GM18502 (cell line): ENCODE results near the gene TM9SF1.

Experiments used
- ATAC-seq: cut with Tn5 transposase; IDR thresholded peaks from one replicate; pipeline ENCODE4 v1.9.1; 2021; ENCODE audit warnings: mild to moderate bottlenecking; ENCODE audit not compliant: unreplicated experiment, poor library complexity

Gene TM9SF1

DNA sequence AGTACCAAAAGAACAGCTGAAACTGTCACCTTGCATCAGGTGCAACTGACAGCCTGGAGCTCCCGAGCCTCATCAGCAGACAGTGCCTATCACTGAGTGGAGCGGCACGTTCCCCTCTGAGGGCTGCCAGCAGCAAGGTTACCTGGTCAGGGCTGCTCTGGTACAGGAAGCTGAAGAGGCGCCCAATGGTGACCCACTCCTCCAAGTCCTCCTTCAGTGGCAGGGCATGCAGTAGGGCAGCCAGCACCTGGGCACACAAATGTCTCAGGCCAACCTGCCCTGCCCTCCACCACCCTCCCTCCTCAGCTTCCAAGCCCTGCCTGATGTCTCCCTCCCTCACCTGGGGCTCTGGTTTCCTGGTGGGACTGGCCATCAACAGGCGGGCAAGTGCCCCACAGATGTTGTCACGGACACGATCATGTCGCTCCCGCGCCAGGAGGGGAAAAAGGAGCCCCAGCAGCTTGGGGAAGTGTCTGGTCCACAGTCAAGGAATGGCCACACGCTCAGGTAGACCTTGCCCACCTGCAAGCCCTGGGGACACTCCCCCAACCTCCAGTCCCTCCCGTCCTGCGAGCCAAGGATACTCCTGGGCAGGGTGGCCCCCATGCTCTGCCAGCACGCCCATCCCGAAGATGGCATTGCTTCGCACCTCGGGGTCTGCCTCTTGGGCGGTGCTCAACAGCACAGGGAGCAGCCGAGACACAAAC is 13.7 kb downstream of the TM9SF1 start:
- ATAC-seq, result no peak

- ATAC-seq, result no peak
Measured at GRCh38 chr14:24179961-24180796, 15.1 kb downstream of the TM9SF1 start.

DNA sequence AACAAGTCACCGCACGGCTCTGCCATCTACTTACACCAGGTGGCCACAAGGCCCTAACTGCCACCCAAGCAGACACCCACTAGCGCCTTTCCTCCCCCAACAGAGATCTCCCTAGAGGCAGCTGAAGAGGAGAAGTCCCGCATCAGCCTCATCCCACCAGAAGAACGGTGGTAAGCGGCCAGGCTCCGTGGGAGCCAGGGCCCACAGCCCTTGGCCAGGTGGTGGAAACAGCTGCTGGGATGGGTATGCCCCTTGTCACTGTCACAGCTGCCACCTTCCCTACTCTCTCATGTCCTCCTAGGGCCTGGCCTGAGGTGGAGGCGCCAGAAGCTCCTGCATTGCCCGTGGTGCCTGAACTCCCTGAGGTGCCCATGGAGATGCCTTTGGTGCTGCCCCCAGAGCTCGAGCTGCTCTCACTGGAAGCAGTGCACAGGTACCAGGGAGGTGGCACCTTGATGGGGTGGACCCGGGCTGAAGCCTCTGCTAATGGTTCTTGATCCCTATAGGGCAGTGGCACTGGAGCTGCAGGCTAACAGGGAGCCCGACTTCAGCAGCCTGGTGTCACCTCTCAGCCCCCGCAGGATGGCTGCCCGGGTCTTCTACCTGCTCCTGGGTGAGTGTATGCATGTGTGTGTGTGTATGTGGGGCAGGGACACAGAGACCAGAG is 15.8 kb downstream of the TM9SF1 start:
- no peak for ATAC-seq

DNA sequence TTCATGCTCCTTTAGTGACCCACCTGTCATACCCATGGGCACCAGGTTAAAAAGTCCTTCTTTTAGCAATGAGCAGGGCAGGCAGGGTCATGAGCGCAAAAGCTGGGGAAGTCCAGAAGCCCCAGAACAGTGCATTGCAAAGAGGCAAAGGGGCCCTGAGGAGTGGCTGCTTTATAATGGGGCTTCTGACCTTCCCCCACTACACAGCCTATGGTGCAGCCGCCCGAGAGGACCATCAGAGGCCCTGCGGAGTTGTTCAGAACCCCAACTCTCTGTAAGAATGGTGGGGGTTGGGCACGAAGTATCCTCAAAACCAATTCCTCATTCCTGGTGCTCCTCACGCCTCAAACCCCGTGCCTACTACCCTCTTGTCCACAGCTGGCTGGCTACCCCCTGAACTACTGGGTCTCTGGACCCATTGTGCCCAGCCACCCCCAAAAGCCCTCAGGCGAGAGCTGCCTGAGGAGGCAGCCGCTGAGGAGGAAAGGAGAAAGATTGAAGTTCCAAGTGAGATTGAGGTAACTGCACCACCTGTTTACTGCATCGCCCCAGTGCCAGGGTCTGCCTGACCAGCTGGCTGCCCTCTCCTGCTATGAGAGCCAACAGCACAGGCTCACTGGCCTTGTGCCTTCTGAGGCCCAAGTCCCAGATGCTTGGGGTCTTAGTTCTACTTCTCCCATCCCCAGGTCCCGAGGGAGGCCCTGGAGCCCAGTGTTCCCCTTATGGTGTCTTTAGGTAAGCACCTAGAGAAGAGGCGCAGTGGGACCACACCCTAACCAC is 16.7 kb downstream of the TM9SF1 start:
- ATAC-seq, result no peak

- ATAC-seq, result no peak
Measured at GRCh38 chr14:24177891-24178290, 17.4 kb downstream of the TM9SF1 start.

DNA sequence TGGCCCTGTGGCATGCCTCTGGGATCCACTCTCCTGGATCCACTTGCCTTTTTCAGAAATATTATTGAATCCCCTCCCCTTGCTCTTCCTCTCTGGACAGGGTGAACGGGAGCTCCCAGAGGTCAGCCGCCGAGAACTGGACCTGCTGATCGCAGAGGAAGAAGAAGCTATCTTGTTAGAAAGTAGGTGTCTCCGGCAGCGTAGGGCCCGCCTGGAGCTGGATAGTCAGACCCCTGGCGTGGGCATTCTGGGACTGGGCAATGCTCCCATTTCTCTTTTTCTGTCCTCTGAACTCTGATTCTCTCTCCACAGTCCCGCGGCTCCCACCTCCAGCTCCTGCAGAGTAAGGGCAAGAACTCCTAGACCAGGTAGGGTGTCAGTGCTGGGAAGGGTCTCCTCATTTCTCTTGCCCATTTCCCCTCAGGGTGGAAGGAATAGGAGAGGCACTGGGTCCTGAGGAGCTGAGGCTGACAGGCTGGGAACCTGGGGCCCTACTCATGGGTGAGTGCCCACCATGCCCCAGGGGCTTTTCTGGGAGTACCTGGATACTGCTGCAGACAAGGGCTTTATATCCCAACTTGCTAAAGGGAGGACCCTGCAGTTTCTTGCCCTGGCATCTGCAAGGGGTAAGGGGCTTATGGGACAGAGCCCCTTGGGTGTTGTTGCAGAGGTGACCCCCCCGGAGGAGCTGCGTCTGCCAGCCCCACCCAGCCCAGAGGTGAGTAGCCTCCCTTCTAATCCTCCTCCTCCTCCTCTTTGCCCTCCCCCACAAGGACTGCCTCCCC is 18.0 kb downstream of the TM9SF1 start:
- no peak for ATAC-seq

DNA sequence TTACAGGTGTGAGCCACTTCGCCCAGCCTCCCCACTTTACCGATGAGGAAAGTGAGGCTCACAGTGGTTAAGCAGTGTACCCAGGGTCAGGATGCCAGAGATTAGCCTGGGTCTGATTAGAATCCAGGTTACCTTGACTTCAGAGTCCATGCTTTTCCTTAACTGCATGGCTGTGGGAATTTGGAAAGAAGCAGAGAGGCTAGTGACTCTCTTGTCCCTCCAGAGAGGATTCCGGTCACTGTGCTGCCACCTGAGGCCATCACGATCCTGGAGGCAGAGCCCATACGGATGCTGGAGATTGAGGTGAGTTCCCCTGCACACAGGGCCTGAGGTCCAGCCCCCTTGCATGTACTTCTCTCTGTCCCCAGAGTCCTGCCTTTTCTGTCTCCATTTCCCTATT is 18.6 kb downstream of the TM9SF1 start:
- ATAC-seq, result no peak

DNA sequence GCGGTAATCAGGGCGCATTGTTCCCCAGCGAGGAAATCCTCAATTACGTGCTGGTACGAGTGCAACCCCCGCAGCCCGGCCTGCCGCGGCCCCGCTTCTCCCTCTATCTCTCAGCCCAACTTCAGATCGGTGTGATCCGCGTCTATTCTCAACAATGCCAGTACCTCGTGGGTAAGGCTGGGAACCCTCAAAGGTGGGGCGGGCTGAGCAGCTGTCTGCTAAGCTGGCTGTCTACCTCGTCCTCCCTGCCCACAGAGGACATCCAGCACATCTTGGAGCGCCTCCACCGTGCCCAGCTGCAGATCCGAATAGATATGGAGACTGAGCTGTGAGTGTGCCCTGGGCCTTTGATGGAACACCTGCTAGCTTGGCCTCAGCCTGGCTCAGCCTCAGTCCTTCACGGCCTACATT is 22.4 kb downstream of the TM9SF1 start:
- ATAC-seq, result no peak

DNA sequence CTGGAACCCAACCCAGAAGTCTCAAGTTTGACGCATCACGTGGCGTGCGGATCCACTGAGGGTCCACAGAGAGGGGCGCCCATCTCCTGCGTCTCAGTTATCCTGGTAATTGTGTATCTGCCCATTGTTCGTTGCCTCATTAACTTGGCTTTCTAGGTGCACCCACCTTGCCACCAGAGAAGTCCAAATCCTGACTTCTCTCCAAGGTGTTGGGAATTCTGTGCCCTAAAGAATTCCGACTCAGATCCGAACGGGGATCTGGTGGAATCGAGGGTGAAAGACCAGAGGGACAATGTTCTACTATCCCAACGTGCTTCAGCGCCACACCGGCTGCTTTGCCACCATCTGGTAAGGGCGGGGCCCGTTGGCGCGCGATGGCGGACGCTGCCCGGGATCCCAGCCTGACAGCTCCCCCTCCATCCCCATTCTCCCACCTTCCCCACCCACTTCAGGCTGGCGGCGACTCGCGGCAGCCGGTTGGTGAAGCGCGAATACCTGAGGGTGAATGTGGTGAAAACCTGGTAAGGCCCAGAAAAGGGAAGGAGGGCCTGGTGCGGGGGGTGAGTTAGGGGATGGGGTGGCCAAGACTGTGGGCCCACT is 22.9 kb downstream of the TM9SF1 start:
- no peak for ATAC-seq

DNA sequence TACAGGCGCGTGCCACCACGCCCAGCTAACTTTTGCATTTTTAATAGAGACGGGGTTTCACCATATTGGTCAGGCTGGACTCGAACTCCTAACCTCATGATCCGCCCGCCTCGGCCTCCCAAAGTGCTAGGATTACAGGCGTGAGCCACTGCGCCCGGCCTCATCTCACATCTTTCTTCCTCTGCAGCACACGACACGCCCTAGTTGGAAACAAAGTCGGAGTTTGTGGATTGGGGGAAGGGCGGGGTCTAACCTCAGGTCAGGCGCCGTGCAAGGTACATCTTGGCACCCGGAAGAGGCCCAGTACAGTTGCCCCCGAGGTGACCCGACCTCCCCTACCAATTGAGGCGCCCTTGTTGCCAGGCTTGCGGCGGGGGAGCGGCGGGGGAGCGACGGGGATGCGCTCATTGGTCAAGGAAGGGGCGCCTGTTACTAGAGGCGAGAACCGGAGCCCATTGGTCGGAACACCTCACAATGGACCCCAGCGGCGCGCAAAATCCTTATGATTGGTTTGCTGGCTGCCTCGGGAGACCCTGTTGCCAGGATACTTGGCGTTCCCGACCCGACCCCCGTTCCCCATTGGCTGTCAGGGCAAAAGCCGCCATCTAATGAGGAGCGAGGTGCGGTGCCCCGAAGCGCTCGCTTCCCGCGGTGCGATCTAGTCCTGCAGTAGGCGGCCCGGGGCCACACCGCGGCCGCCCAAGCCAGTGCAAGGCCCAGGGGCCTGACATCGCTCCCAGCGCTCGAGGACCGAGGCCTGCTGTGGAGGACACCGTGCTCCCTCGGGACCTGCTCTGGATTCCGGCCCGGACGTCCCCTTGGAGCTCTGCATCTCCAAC is 23.6 kb downstream of the TM9SF1 start, which contains the start of gene REC8:
Gene REC8 (plus strand): TSS at position 659 of the 839 bp plus-strand sequence. CDS start 473 bp downstream, outside the sequence.
- peak; percentile 92 for ATAC-seq

GRCh38 chr14:24167469-24168114 is 27.6 kb downstream of the TM9SF1 start:
- ATAC-seq, result no peak

DNA sequence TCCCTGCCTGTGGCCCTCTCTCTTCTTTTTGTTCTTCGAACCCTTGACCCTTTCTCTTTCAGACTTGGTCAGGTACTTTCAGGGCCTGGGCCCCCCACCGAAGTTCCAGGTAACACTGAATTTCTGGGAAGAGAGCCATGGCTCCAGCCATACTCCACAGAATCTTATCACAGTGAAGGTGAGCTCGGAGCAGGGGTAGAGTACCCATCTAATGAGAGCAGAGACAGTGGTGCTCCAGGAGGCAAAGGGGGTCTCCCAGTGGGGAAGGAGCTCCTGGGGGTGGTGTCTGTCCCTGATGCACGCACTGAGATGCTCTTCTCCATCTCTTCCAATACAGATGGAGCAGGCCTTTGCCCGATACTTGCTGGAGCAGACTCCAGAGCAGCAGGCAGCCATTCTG is 29.5 kb downstream of the TM9SF1 start:
- no peak for ATAC-seq

- ATAC-seq, result no peak
Measured at GRCh38 chr14:24164518-24164991, 30.7 kb downstream of the TM9SF1 start.

- ATAC-seq, result no peak
Measured at GRCh38 chr14:24162093-24162492, 33.1 kb downstream of the TM9SF1 start.

DNA sequence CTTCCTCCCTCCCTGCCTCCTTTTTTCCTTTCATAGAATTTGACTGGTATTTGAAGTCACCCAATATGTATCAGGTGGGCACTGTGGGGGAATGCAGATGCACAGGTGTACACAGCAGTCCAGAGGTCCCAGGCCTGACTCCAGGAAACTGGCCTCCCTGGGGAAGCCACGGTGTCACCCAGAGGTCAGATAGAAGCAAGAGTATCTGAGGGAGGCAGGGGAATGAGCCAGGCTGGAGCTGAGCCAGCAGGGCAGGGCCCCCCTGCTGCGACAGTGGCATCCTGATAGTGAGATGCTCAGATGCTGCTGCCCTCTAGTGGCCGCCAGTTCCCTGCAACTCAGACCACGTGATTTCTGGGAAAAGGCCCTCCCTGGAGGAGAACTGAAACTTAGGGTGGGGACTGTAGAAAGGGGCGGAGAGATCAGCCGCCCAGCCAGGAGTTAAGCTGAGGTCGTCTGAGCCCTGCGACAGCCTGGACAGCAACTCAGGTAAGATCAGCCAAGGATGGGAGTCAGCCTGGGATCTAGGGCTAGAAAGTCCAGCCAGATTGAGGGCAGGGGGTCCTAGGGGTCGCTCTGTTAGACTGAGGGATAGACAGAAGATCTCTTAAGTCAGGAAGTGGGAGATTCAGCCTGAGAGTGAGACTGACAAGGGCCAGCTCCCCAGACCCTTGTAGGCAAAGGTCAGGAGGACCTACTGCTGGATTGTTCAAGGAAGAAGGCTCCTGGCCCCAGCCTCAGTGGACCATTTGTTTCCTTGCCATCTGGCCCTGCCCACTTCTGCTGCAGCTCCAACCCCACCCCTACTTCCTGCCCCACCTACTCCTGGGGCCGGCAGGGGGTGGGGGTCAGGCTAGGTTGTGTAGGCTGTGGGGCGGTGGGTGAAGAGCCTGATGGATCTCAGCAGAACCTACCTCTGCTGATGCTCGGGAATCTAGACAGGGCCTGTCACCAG is 34.1 kb downstream of the TM9SF1 start, which contains the start of gene IRF9:
Gene IRF9 (plus strand): TSS at position 416 of the 955 bp plus-strand sequence. CDS start 880 bp downstream, outside the sequence.
- ATAC-seq, result peak; percentile 81

DNA sequence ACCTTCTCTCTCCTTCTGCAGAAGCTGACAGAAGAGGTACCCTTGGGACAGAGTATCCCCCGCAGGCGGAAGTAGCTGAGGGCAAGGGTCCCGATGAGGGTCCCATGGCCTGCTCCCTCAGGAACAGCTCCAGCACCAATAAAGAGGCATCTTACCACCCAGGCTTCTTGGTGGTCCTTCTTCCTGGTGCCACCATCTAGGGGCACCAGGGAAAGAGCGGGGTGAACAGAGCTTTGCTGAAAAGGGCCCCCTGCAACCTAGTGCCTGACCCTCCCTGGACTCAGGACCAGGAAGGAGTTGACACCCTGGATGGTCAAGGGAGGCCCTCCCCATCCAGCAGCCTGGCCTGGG is 34.8 kb downstream of the TM9SF1 start:
- ATAC-seq, result no peak
